Kasumi-1 (cell line): ENCODE results near the gene TPK1.
A peak's percentile ranks its signal among the peaks of the same experiment; 100 is the strongest.
"Not testable (repeated sequence)": the region's sequence is repeated elsewhere in the genome, so short reads cannot be mapped to it uniquely, and the experiment has no call there.

ENCODE experiments used
- DNase-seq, 2 experiments: peaks; one replicate each; lab custom pipeline; 2025; lab: John Stamatoyannopoulos, UW

TPK1 gene

GRCh38 chr7:144474800-144475615, 360.8 kb downstream of the TPK1 start:
- DNase-seq, result no peak

GRCh38 chr7:144474363-144474762, 361.5 kb downstream of the TPK1 start:
- DNase-seq, result no peak

GRCh38 chr7:144473908-144474307, 361.9 kb downstream of the TPK1 start:
- peak in 1 of 2 experiments; percentile 38 for DNase-seq

GRCh38 chr7:144470078-144470477, 365.8 kb downstream of the TPK1 start:
- DNase-seq, result no peak

- DNase-seq, result no peak
Measured at GRCh38 chr7:144468990-144469732, 366.7 kb downstream of the TPK1 start.

GRCh38 chr7:144459635-144460034, 376.2 kb downstream of the TPK1 start:
- DNase-seq, result no peak

GRCh38 chr7:144455040-144455404, 380.8 kb downstream of the TPK1 start:
- DNase-seq, result no peak

- DNase-seq, result peak; percentile 5 to 11
Measured at GRCh38 chr7:144454256-144455039, 381.4 kb downstream of the TPK1 start.

GRCh38 chr7:144452064-144452463, 383.8 kb downstream of the TPK1 start:
- no peak for DNase-seq

- DNase-seq, result no peak
Measured at GRCh38 chr7:144445590-144445989, 390.3 kb downstream of the TPK1 start.

- DNase-seq, result no peak
Measured at GRCh38 chr7:144439717-144440205, 396.1 kb downstream of the TPK1 start.

- DNase-seq, result no peak
Measured at GRCh38 chr7:144438759-144439158, 397.1 kb downstream of the TPK1 start.

- DNase-seq, result peak; percentile 48 to 67
Measured at GRCh38 chr7:144437370-144438191, 398.3 kb downstream of the TPK1 start.

- DNase-seq, result no peak
Measured at GRCh38 chr7:144436500-144436899, 399.4 kb downstream of the TPK1 start.

GRCh38 chr7:144428431-144428830, 407.4 kb downstream of the TPK1 start:
- no peak for DNase-seq

- not testable (repeated sequence) for DNase-seq
Measured at GRCh38 chr7:144427539-144427938, 408.3 kb downstream of the TPK1 start.

- DNase-seq, result not testable (repeated sequence)
Measured at GRCh38 chr7:144418931-144419330, 416.9 kb downstream of the TPK1 start.

GRCh38 chr7:144416341-144416740, 419.5 kb downstream of the TPK1 start:
- DNase-seq, result no peak

- no peak for DNase-seq
Measured at GRCh38 chr7:144415858-144416257, 420.0 kb downstream of the TPK1 start.

- peak in 1 of 2 experiments; percentile 1 for DNase-seq
Measured at GRCh38 chr7:144414815-144415214, 421.0 kb downstream of the TPK1 start.

GRCh38 chr7:144410441-144410840, 425.4 kb downstream of the TPK1 start:
- no peak for DNase-seq
